Activated T-cell treated with anti-CD3 and anti-CD28 coated beads, Interleukin-2, amount 50 U/mL, for 24 hours (primary cell): ENCODE measurements around the gene BLOC1S4.

Experiments
- DNase-seq: peaks from one replicate; pipeline ENCODE4 v3.0.0-alpha.2; 2020
- H3K27ac Mint-ChIP-seq: 2 replicates; pipeline ENCODE4 v1.8.0; 2020; ENCODE audit warnings: mild to moderate bottlenecking, mixed read lengths
- H3K27me3 Mint-ChIP-seq: 2 replicates; pipeline ENCODE4 v1.8.0; 2020; ENCODE audit warnings: mixed read lengths
- H3K36me3 Mint-ChIP-seq: 2 replicates; pipeline ENCODE4 v1.8.0; 2020; ENCODE audit warnings: low read depth, mixed read lengths
- H3K4me1 Mint-ChIP-seq: 2 replicates; pipeline ENCODE4 v1.8.0; 2020; ENCODE audit warnings: low read depth, mixed read lengths
- H3K4me3 Mint-ChIP-seq: 2 replicates; pipeline ENCODE4 v1.8.0; 2020; ENCODE audit warnings: mild to moderate bottlenecking, moderate library complexity, mixed read lengths
- H3K9me3 Mint-ChIP-seq: 2 replicates; pipeline ENCODE4 v1.8.0; 2020; ENCODE audit warnings: mixed read lengths

The BLOC1S4 gene

DNA sequence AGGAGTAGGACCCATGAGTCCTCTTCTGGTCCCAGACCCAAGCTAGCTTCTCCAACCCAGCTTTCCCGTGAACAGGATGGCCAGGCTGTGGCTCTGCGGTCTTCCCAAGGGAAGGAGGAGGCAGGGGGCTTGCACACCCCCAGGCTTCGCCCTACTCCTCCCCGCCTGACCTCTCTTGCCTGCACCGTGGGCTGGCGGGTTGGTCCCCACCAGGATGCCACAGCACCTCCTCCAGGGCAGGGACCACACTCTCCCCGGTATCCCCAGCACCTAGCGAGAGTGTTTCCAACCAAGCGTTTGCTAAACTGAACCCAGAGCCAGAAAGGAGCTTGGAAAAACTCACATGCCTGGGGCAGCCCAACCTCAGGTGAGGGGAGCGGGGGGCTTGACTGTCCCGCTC, 31.3 kb upstream of the BLOC1S4 start:
- Mint-ChIP-seq H3K27ac (no peak overlapping the region), H3K27me3 (no peaks in the 10 kb centered on the region), H3K36me3 (peaks cover 21% of the 10 kb centered on the region), H3K4me1 (peaks cover 34% of the 10 kb centered on the region), H3K4me3 (no peak overlapping the region), H3K9me3 (no peaks in the 10 kb centered on the region)
- DNase-seq = no peak

DNA sequence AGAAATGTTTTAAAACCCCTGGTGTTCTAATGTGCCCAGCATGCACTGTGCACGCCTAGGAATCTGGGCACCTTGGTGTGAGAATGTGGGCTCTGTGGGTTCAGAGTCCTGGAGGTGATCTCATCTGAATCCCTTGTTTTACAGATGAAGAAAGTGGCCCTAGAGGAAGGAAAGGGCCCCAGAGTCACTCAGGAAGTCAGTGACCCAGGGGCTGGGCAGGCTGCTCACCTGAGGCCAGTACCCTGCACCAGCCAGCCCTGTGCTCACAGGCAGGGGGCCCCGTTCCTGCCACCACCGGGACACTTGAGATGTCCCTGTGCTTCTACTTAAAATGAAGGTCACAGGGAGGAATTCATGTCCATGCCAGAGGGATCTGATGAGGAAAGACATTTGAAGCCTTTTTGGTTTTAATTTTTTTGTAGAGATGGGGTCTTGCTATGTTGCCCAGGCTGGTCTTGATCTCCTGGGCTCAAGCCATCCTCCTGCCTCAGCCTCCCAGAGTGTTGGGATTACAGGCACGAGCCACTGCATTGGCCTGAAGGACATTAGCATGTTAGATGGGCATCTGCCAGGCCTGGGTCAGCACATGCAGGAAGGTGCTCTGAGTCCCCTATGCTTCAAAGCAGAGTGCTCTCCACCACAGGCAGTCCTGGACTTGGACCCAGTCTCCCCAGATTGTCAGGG, 29.7 kb upstream of the BLOC1S4 start:
- H3K27me3 Mint-ChIP-seq = no peaks in the 10 kb centered on the region
- no peak for DNase-seq
- H3K27ac Mint-ChIP-seq = peak overlapping the region; percentile 59
- peaks cover 44% of the 10 kb centered on the region for H3K4me1 Mint-ChIP-seq
- H3K4me3 Mint-ChIP-seq = no peak overlapping the region
- H3K36me3 Mint-ChIP-seq = peaks cover 7% of the 10 kb centered on the region
- no peaks in the 10 kb centered on the region for H3K9me3 Mint-ChIP-seq

- peak overlapping the region; percentile 68 for H3K4me3 Mint-ChIP-seq
- peaks cover 4% of the 10 kb centered on the region for H3K36me3 Mint-ChIP-seq
- H3K4me1 Mint-ChIP-seq = peaks cover 56% of the 10 kb centered on the region
- H3K27me3 Mint-ChIP-seq = no peaks in the 10 kb centered on the region
- H3K9me3 Mint-ChIP-seq = no peaks in the 10 kb centered on the region
- peak overlapping the region; percentile 88 for H3K27ac Mint-ChIP-seq
- no peak for DNase-seq
These were observed 27.8 kb upstream of the BLOC1S4 start for GRCh38 chr4:6687947-6688878.

- Mint-ChIP-seq H3K27ac (peak overlapping the region; percentile 88), H3K9me3 (no peaks in the 10 kb centered on the region), H3K27me3 (no peaks in the 10 kb centered on the region), H3K4me1 (peaks cover 64% of the 10 kb centered on the region), H3K4me3 (peak overlapping the region; percentile 68), H3K36me3 (peaks cover 4% of the 10 kb centered on the region)
- DNase-seq = peak; percentile 80
These were observed 27.0 kb upstream of the BLOC1S4 start for GRCh38 chr4:6688879-6689505.

DNA sequence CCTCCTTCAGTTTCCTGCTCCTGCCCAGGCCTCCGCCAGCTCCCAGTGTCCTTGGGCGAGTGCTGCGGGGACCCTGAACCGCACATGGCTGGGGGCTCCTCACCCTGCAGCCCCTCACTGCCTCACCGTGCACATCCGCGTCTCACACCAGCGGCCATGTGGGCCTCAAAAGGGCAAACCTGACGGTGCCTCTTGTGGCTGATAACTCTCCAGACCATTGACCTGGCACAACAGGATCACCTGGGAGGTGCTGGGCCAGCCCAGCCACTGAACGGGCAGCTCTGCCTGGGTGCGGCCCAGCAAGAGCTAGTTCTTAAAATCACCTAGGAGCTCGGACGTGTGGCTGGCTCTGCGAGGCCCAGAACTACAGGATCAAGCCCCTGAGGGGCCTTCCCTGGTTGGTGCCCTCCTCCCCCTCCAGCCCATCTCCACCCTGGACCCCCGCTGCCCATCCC, 26.4 kb upstream of the BLOC1S4 start:
- peak overlapping the region; percentile 88 for H3K27ac Mint-ChIP-seq
- peak overlapping the region; percentile 68 for H3K4me3 Mint-ChIP-seq
- peaks cover 70% of the 10 kb centered on the region for H3K4me1 Mint-ChIP-seq
- DNase-seq = peak; percentile 46
- no peaks in the 10 kb centered on the region for H3K27me3 Mint-ChIP-seq
- no peaks in the 10 kb centered on the region for H3K9me3 Mint-ChIP-seq
- H3K36me3 Mint-ChIP-seq = peaks cover 4% of the 10 kb centered on the region

DNA sequence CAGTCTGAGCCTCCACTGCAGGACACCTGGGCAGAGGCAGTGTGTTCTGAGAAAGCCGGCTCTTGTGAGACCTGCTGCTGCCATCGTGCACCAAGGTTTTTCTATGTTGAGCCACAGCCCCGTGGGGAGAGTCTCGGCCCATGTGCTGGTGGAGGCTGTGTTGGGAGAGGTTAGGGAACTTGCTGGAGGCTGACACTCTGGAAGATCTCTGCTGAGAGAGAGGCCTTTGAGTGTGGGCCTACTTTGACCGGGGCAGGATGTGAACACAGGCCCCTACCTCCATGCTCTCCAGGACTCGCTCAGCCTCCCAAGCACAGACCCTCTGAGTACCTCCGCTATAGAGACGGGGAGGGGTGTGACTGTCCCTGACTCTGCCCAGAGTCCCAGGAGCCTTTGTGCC, 23.6 kb upstream of the BLOC1S4 start:
- peaks cover 92% of the 10 kb centered on the region for H3K4me1 Mint-ChIP-seq

DNA sequence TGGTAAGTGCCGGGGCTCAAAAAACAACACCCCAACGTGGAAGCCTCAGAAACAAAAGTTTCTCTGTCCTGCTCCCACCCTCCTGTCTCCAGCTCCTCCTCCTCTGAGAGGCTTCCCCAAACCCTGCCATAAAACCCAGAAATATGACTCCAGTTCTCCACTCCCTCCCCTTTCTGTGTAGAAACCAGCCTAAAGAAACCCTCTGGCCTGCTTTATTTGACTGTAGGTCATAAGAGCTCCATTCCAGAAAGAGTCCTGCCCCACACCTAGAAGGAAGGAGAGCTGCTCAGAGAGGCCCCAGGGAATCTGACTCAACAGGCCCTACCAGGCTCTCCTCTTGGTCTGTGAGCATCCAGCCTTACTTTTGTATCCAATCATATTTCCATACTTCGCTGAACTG, 23.2 kb upstream of the BLOC1S4 start:
- no peak overlapping the region for H3K4me3 Mint-ChIP-seq
- H3K27me3 Mint-ChIP-seq = no peaks in the 10 kb centered on the region
- peak overlapping the region; percentile 95 for H3K27ac Mint-ChIP-seq

More for the DNA sequence above, 23.6 kb upstream of the BLOC1S4 start:
- Mint-ChIP-seq H3K27me3 (no peaks in the 10 kb centered on the region), H3K9me3 (no peaks in the 10 kb centered on the region), H3K36me3 (no peaks in the 10 kb centered on the region), H3K27ac (peak overlapping the region; percentile 95), H3K4me3 (no peak overlapping the region)
- no peak for DNase-seq

DNA sequence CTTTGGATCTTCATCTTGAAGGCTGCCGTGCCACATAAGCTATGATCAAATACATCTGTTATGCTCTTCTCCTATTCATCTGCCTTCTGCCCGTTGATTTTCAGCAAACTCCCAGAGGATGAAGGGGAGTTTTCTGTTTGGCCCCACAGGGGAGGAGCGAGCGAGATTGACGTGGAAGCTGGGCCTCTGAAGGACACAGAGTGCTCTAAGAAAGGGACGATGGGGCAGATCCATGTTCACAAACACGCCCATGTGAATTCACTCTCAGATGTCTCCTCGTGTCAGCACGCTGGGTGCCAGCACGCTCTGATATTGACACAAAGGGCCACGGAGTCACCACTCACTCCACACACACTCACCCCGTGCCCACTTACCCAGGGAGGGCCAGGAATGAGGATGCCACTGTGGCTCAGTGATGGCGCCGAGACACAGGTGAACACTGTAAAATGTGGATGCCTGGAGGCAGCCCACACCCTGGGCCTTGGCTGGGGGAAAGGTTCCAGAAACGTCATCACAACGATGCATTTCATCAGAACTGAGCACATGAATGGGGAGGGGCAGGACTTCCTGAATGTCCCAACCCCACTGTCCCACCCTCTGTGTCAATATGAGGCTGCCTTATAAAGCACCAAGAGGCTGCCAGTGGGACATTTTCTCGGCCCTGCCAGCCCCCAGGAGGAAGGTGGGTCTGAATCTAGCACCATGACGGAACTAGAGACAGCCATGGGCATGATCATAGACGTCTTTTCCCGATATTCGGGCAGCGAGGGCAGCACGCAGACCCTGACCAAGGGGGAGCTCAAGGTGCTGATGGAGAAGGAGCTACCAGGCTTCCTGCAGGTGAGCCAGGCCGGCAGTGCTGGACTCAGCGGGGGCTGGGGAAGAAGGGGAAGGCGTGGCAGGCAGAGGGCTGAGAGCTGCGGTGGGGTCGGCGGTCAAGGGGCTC, 22.5 kb upstream of the BLOC1S4 start, which contains the start of gene S100P:
S100P (plus strand) TSS at position 648 of the 946 bp plus-strand sequence; CDS start at position 703, 55 bp downstream.
- Mint-ChIP-seq H3K27me3 (no peaks in the 10 kb centered on the region), H3K4me1 (peaks cover 87% of the 10 kb centered on the region), H3K27ac (peak within 1 kb of the TSS; percentile 95), H3K4me3 (peak within 1 kb of the TSS; percentile 43), H3K36me3 (no peaks in the 10 kb centered on the region), H3K9me3 (no peaks in the 10 kb centered on the region)
- DNase-seq = no peak

More for the DNA sequence above, 23.2 kb upstream of the BLOC1S4 start:
- H3K9me3 Mint-ChIP-seq = no peaks in the 10 kb centered on the region
- H3K36me3 Mint-ChIP-seq = no peaks in the 10 kb centered on the region
- no peak for DNase-seq
- peaks cover 88% of the 10 kb centered on the region for H3K4me1 Mint-ChIP-seq

- Mint-ChIP-seq H3K4me3 (peak overlapping the region; percentile 43), H3K36me3 (peaks cover 4% of the 10 kb centered on the region), H3K9me3 (no peaks in the 10 kb centered on the region), H3K4me1 (peaks cover 84% of the 10 kb centered on the region), H3K27me3 (no peaks in the 10 kb centered on the region), H3K27ac (peak overlapping the region; percentile 95)
- DNase-seq = no peak
These were observed 21.6 kb upstream of the BLOC1S4 start for GRCh38 chr4:6694177-6694901.

- H3K27ac Mint-ChIP-seq = peak overlapping the region; percentile 95
- peaks cover 81% of the 10 kb centered on the region for H3K4me1 Mint-ChIP-seq
- no peaks in the 10 kb centered on the region for H3K27me3 Mint-ChIP-seq
- H3K9me3 Mint-ChIP-seq = no peaks in the 10 kb centered on the region
- peaks cover 19% of the 10 kb centered on the region for H3K36me3 Mint-ChIP-seq
- peak overlapping the region; percentile 54 for H3K4me3 Mint-ChIP-seq
- DNase-seq = peak; percentile 62
These were observed 20.0 kb upstream of the BLOC1S4 start for GRCh38 chr4:6695660-6696610.

DNA sequence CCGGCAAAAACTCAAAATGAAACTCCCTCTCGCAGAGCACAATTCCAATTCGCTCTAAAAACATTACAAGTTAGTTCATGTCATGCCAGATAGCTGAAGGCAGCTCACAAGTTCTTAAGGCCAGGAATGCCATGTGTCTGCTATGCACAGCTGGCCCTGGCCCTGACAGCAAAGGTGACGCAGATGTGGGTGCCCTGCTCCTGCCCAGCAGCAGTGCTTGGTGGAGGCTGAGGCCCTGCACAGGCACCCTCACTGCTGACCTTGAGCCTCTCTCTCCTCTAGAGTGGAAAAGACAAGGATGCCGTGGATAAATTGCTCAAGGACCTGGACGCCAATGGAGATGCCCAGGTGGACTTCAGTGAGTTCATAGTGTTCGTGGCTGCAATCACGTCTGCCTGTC, 19.4 kb upstream of the BLOC1S4 start:
- DNase-seq = no peak
- H3K27me3 Mint-ChIP-seq = no peaks in the 10 kb centered on the region
- peaks cover 24% of the 10 kb centered on the region for H3K36me3 Mint-ChIP-seq
- H3K27ac Mint-ChIP-seq = peak overlapping the region; percentile 95
- H3K4me1 Mint-ChIP-seq = peaks cover 77% of the 10 kb centered on the region
- H3K4me3 Mint-ChIP-seq = peak overlapping the region; percentile 54
- H3K9me3 Mint-ChIP-seq = no peaks in the 10 kb centered on the region

- no peaks in the 10 kb centered on the region for H3K9me3 Mint-ChIP-seq
- peak overlapping the region; percentile 95 for H3K27ac Mint-ChIP-seq
- DNase-seq = no peak
- H3K36me3 Mint-ChIP-seq = peaks cover 29% of the 10 kb centered on the region
- no peaks in the 10 kb centered on the region for H3K27me3 Mint-ChIP-seq
- H3K4me1 Mint-ChIP-seq = peaks cover 76% of the 10 kb centered on the region
- no peak overlapping the region for H3K4me3 Mint-ChIP-seq
These were observed 18.8 kb upstream of the BLOC1S4 start for GRCh38 chr4:6697131-6697530.
